ENCODE data around the gene MCU. TPM values are rescaled to one million over a fixed set of nuclear protein-coding genes. Genes with fewer than 3 reads are reported as not detected.
"Not testable (repeated sequence)": the region's sequence is repeated elsewhere in the genome, so short reads cannot be mapped to it uniquely, and the experiment has no call there.

Gene MCU
- total RNA-seq, 1 experiment from 2014 or later, result 115 TPM

GRCh38 chr10:72899545-72899944, 207.6 kb downstream of the MCU start:
- in situ Hi-C loops (cut with HindIII; ENCODE audit: low pct_unique_long_range_greater_than_20kb, low sequenced_read_pairs), result no loop called here
- DNase-seq (ENCODE audit: low read depth), result no peak

- DNase-seq (ENCODE audit: low read depth); in situ Hi-C loops (cut with HindIII; ENCODE audit: low pct_unique_long_range_greater_than_20kb, low sequenced_read_pairs): not testable (repeated sequence)
These were observed 212.1 kb downstream of the MCU start for GRCh38 chr10:72903941-72904446.

GRCh38 chr10:72904806-72905205, 212.9 kb downstream of the MCU start:
- in situ Hi-C loops (cut with HindIII; ENCODE audit: low pct_unique_long_range_greater_than_20kb, low sequenced_read_pairs), result no loop called here

GRCh38 chr10:72906446-72906845, 214.5 kb downstream of the MCU start:
- in situ Hi-C loops (cut with HindIII; ENCODE audit: low pct_unique_long_range_greater_than_20kb, low sequenced_read_pairs), result no loop called here
- no peak for DNase-seq (ENCODE audit: low read depth)

More at GRCh38 chr10:72904806-72905205, 212.9 kb downstream of the MCU start:
- no peak for DNase-seq (ENCODE audit: low read depth)

- in situ Hi-C loops (cut with HindIII; ENCODE audit: low pct_unique_long_range_greater_than_20kb, low sequenced_read_pairs), result no loop called here
- DNase-seq (ENCODE audit: low read depth), result no peak
These were observed 218.8 kb downstream of the MCU start for GRCh38 chr10:72910705-72911104.

GRCh38 chr10:72911758-72912157, 219.8 kb downstream of the MCU start:
- DNase-seq (ENCODE audit: low read depth), result no peak
- in situ Hi-C loops (cut with HindIII; ENCODE audit: low pct_unique_long_range_greater_than_20kb, low sequenced_read_pairs), result no loop called here

GRCh38 chr10:72912736-72913135, 220.8 kb downstream of the MCU start:
- in situ Hi-C loops (cut with HindIII; ENCODE audit: low pct_unique_long_range_greater_than_20kb, low sequenced_read_pairs), result no loop called here
- DNase-seq (ENCODE audit: low read depth), result no peak

- no peak for DNase-seq (ENCODE audit: low read depth)
- in situ Hi-C loops (cut with HindIII; ENCODE audit: low pct_unique_long_range_greater_than_20kb, low sequenced_read_pairs), result no loop called here
These were observed 221.3 kb downstream of the MCU start for GRCh38 chr10:72913287-72913686.

GRCh38 chr10:72917201-72917600, 225.3 kb downstream of the MCU start:
- DNase-seq (ENCODE audit: low read depth); in situ Hi-C loops (cut with HindIII; ENCODE audit: low pct_unique_long_range_greater_than_20kb, low sequenced_read_pairs): not testable (repeated sequence)

- in situ Hi-C loops (cut with HindIII; ENCODE audit: low pct_unique_long_range_greater_than_20kb, low sequenced_read_pairs); DNase-seq (ENCODE audit: low read depth): not testable (repeated sequence)
These were observed 225.9 kb downstream of the MCU start for GRCh38 chr10:72917803-72918332.

- in situ Hi-C loops (cut with HindIII; ENCODE audit: low pct_unique_long_range_greater_than_20kb, low sequenced_read_pairs), result no loop called here
These were observed 226.4 kb downstream of the MCU start for GRCh38 chr10:72918352-72918751.

GRCh38 chr10:72921147-72921683, 229.3 kb downstream of the MCU start:
- in situ Hi-C loops (cut with HindIII; ENCODE audit: low pct_unique_long_range_greater_than_20kb, low sequenced_read_pairs); DNase-seq (ENCODE audit: low read depth): not testable (repeated sequence)

More at GRCh38 chr10:72918352-72918751, 226.4 kb downstream of the MCU start:
- no peak for DNase-seq (ENCODE audit: low read depth)

GRCh38 chr10:72924351-72924750, 232.4 kb downstream of the MCU start:
- in situ Hi-C loops (cut with HindIII; ENCODE audit: low pct_unique_long_range_greater_than_20kb, low sequenced_read_pairs), result no loop called here
- no peak for DNase-seq (ENCODE audit: low read depth)

GRCh38 chr10:72925951-72926465, 234.1 kb downstream of the MCU start:
- in situ Hi-C loops (cut with HindIII; ENCODE audit: low pct_unique_long_range_greater_than_20kb, low sequenced_read_pairs), result no loop called here
- DNase-seq (ENCODE audit: low read depth), result no peak

- in situ Hi-C loops (cut with HindIII; ENCODE audit: low pct_unique_long_range_greater_than_20kb, low sequenced_read_pairs), result no loop called here
- no peak for DNase-seq (ENCODE audit: low read depth)
These were observed 235.5 kb downstream of the MCU start for GRCh38 chr10:72927485-72927884.

GRCh38 chr10:72928798-72929197, 236.9 kb downstream of the MCU start:
- in situ Hi-C loops (cut with HindIII; ENCODE audit: low pct_unique_long_range_greater_than_20kb, low sequenced_read_pairs), result no loop called here
- no peak for DNase-seq (ENCODE audit: low read depth)

- no peak for DNase-seq (ENCODE audit: low read depth)
- in situ Hi-C loops (cut with HindIII; ENCODE audit: low pct_unique_long_range_greater_than_20kb, low sequenced_read_pairs), result no loop called here
These were observed 238.3 kb downstream of the MCU start for GRCh38 chr10:72930276-72930675.

- DNase-seq (ENCODE audit: low read depth), result no peak
- in situ Hi-C loops (cut with HindIII; ENCODE audit: low pct_unique_long_range_greater_than_20kb, low sequenced_read_pairs), result no loop called here
These were observed 240.5 kb downstream of the MCU start for GRCh38 chr10:72932259-72933015.

GRCh38 chr10:72935361-72935760, 243.4 kb downstream of the MCU start:
- in situ Hi-C loops (cut with HindIII; ENCODE audit: low pct_unique_long_range_greater_than_20kb, low sequenced_read_pairs), result no loop called here

More at GRCh38 chr10:72935361-72935760, 243.4 kb downstream of the MCU start:
- DNase-seq (ENCODE audit: low read depth), result peak; percentile 6
